Right ventricle myocardium inferior (tissue), 1 donor: ENCODE measurements around the gene SEL1L. TPM values are rescaled to one million over a fixed set of nuclear protein-coding genes. Genes with fewer than 3 reads are reported as not detected.
"Not testable (repeated sequence)": the region's sequence is repeated elsewhere in the genome, so short reads cannot be mapped to it uniquely, and the experiment has no call there.

Experiments used
- ATAC-seq: fragments of 200-7000 bp; cut with Tn5 transposase; one replicate; pipeline ENCODE4 v1.9.1; 2020; ENCODE audit warnings: mild to moderate bottlenecking, moderate library complexity
- DNase-seq: peaks from one replicate; pipeline ENCODE4 v3.0.0; 2021; ENCODE audit errors: missing footprints
- intact Hi-C: fragments of 100-400 bp; cut with DNase I; formaldehyde crosslinking; loops from one replicate; pipeline ENCODE4 v1.11.0; 2022
- long read RNA-seq: library from polyadenylated mRNA; unstranded; transcript quantifications from one replicate; pipeline ENCODE4 v2.0.0, GENCODE V29; 2021
- total RNA-seq: library from RNA; stranded (reverse); fragmentation: NEBNext Ultra II Directional; extraction: Animal tissue kit (Norgen Biotek cat#: 25700); gene quantifications from one replicate; pipeline ENCODE4 v1.2.1, GENCODE V29; 2021
- donor health status: DM: no; HTN: yes; CAD: no; lungs with severe emphysema.

The SEL1L gene
- 54.9 TPM for total RNA-seq
- long read RNA-seq, full-length matches to known transcripts, result 14 of 23 reads
- long read RNA-seq, partial matches to known transcripts, result 5 of 23 reads
- long read RNA-seq, other reads (novel, unspliced or antisense), result 4 of 23 reads

- ATAC-seq (peak; percentile 100), DNase-seq (peak; percentile 99)
- intact Hi-C loops, result no loop called here
Observed at GRCh38 chr14:81533536-81534343, at the start of gene SEL1L. Gene SEL1L, minus strand, starts transcription at chr14:81533853. Its CDS starts 109 bp downstream, at chr14:81533744.

DNA sequence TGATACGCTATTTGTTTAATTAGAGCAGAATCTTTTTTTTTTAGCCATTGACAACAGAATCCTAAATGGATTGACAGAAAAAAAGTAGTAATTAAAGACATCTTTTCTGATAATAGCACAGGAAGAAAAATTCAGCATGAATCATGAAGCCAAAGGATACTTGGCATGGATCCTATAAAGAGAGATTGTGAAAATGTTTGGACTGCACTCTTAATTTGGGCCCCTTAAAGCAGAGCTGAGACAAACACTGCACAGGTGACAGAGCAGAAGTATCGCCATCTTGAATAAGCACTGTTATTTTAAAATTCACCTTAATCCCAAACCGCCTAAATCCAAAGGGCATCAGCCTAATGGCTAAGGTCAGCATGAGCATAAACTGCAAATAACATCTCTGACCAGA, 48.8 kb upstream of the SEL1L start:
- DNase-seq (no peak), ATAC-seq (no peak)
- intact Hi-C loops, result no loop called here

DNA sequence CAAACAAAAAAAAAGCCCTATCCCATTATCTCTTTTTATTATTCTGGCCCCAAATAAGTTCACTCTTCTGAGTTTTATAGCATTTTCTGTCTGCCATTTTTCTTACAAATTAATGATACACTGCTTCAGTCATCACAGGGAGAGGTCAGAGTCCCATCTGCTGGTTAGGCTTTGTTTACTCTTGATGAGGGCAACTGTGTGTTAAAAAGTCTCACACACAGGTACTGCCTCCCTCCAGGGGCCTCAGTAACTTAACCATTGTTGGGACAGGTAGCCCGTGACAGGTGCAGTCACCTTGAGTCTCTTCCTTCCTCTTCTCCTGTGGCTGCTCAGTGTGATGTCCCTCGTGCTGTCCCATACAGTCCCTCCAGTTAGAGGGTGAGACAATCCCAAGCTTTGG, 45.5 kb upstream of the SEL1L start:
- DNase-seq (no peak), ATAC-seq (no peak)
- intact Hi-C loops, result no loop called here

DNA sequence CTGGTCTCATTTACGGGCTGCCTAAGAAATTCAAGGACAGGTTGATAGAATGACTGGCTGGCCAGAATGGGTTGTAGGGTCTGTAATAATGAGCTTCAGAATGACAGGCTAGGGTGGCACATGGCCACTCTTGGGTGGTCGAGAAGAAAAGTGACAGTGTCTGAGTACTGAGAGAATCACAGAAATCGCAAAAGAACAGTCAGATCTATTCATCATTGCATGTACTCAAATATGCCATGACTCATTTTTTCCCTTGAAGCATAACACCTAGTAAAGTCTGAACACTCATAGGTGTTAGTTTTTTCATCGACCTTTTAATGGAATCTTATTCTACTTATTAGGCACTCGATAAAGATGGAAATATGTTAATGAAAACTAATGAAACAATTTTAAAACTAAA, 37.8 kb upstream of the SEL1L start:
- intact Hi-C loops, result no loop called here
- DNase-seq (no peak), ATAC-seq (no peak)

DNA sequence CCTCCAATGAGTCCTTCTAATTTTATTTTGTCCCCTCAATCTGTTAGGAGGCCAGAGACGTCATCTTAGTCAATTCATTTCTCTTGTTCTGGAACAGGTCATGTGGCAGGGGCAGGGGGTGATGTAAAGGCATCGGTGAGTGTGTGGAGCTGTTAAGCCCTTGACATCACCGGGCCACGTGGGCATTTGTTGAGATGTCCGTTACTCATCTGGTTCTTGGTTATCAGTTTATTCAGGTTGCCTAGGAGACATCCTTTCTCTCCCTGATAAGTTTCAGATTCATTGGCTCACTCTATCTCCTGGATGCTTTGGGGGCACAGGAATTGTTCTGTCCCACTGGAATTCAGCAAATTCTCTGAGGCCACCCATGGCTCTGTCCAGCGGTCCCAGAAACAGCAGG, 33.6 kb upstream of the SEL1L start:
- no peak for DNase-seq
- no peak for ATAC-seq
- intact Hi-C loops, result no loop called here

DNA sequence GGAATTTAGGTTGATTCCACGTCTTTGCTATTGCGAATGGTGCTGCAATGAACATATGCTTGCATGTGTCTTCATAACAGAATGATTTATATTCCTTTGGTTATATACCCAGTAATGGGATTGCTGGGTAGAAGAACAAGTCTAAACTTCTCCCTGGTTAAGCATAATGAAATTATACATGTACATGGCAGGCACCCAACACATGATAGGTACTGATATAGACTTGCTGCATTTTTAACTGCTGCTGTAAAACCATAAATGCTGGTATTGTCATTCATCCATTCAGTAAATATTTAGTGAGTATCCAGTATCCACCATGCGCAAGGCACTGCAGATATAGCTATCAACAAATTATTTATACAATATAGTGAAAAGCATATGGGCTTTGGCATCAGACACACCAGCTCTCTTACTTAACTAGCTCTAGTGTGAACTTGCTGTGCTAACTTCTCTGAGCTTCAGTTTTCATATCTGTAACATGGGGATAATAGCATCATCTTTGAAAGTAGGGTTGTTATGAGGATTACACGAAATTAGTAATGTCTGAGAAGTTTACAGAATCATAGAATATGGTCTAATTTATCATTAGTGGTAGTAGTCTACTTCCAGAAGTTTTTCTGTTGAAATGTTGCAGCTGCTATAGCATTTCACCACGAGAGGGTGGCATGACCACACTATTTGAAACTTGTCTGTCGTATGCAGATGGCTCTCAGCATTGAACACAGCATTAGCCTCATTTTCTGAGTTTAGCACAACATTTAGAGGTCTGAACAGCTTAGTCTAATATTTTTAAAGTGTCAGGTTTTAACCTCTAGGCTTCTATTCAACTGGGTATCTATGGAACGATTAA, 32.0 kb upstream of the SEL1L start:
- intact Hi-C loops, result no loop called here
- ATAC-seq (no peak), DNase-seq (no peak)

DNA sequence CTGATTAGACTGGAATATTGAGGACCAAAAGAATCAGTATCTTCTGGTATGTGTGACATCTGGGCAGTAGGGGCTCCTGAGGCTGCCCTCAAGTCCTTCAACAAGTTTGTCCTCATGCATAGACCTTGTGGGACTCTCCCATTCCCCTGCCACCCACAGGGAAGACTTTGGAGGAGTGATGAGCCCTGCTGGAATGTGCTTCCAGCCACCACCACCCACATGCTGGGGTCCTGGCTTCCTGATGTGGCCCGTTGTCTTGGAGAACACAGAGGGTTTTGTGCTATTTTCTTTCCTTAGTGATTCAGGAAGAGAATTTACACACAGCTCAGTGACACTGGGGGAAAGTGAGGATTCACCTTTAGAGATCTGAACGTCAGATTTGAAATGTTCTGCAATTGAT, 29.2 kb upstream of the SEL1L start:
- DNase-seq (no peak), ATAC-seq (no peak)
- intact Hi-C loops, result no loop called here

DNA sequence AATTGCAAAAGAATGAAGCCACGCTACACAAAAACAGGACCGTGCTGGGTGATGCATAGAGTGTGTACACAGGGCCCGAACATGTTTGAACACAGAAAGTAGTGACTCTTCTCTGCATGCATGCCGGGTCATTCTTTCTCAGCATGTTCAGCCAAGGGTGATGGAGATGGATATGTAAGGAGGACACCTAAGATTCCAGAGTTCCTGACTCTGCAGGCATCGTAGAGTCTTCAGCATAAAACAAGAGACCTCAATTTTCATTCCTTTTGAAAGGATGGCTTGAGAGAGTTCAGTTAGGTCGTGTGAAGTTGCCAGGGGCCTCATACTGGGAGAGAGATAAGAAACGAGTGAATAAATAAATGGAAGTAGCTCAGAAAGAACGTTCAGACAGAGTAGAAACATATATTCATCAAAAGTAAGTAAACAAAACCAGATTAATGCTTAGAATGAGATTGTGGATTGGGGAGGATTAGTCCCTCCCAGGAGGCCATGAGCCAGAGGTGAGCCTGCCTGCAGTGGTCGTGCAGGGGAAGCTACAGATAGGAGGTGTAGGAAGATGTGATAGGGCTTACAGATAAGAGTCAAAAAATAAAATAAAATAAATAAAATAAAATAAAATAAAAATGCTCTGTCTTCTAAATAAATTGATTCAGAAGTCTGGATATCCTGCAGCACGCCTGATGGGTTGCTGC, 27.6 kb upstream of the SEL1L start:
- ATAC-seq (no peak), DNase-seq (no peak)
- intact Hi-C loops, result no loop called here

GRCh38 chr14:81559385-81559784, 25.7 kb upstream of the SEL1L start:
- no peak for DNase-seq
- no peak for ATAC-seq
- intact Hi-C loops, result no loop called here

DNA sequence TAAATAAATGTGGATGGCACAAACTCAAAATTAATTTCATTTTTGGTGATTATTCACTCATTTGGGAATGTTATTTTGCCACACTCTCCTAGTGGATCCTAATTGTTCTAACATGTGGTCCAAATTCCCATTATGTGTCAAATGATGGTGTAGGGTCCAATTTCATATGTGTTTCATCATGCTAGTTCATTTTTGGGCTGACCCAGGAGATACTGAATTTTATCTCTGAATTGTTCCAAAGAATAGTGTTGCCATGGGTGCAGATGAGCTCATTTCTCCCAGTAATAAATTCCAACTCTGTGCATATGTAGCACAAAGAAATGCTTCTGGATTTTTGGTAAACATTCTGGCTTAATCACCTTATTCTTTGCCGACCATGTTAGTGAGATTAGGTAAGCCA, 23.5 kb upstream of the SEL1L start:
- no peak for DNase-seq
- intact Hi-C loops, result no loop called here
- no peak for ATAC-seq

DNA sequence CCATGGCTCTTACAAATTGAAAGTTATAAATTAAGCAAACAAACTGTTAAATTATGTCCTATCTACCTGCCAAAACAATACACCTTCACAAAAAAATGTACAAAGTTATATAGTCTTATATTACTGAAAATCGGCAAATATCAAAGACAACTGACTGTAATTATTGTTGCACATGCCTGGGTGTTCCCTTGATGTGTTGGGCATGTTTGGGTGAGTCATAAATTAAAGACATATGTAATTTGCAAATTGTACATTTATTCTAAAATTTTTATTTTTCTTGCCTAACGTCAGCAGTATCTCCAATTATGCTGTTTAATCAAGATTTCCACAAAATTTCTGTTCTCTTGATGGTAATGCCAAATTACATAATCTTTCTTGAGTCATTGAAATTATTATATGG, 22.0 kb upstream of the SEL1L start:
- intact Hi-C loops, result no loop called here
- ATAC-seq, result no peak

DNA sequence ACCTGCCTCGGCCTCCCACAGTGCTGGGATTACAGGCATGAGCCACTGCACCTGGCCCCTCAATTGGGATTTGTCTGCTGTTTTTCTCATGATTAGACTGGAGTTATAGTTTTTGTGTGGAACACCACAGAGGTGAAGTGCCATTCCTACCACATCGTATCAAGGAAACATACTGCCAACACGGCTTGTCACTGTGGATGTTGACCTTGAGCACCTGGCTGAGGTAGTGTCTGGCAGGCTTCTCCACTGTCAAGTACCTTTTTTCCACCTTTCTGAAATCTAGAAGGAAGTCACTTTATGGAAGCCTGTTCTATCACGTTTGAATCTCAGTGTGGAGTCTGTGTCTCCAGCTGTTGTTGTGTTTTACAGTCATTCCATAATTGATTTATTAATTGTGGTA, 21.4 kb upstream of the SEL1L start:
- intact Hi-C loops, result no loop called here
- DNase-seq, result no peak
- ATAC-seq, result no peak

More for the DNA sequence above, 22.0 kb upstream of the SEL1L start:
- DNase-seq, result no peak

DNA sequence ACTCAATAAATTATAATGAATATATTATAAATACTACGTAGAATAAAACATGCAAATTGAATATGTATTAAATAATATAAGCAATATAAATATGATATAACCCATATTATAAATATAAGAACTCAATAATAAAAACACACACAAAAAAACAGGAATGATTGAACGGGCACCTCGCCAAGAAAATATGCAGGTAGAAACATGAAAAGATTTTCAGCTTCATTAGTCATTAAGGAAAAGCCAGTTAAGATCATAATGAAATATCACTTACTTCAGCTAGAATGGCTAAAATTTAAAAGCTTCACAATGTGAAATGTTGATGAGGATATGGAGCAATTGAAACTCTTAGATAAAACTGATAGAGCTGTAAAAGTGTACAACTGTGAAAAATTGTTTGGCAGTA, 17.8 kb upstream of the SEL1L start:
- DNase-seq, result no peak
- intact Hi-C loops, result no loop called here
- ATAC-seq, result no peak

GRCh38 chr14:81550001-81550637, 16.5 kb upstream of the SEL1L start:
- intact Hi-C loops, result no loop called here
- DNase-seq, result no peak
- no peak for ATAC-seq

DNA sequence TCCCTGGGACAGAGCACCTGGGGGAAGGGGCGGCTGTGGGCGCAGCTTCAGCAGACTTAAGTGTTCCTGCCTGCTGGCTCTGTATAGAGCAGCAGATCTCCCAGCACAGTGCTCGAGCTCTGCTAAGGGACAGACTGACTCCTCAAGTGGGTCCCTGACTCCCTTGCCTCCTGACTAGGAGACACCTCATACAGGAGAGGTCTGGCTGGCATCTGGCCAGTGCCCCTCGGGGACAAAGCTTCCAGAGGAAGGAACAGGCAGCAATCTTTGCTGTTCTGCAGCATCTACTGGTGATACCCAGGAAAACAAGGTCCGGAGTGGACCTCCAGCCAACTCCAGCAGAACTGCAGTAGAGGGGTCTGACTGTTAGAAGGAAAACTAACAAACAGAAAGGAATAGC, 7.6 kb upstream of the SEL1L start:
- DNase-seq, result peak; percentile 56
- ATAC-seq, intact Hi-C loops: not testable (repeated sequence)

- DNase-seq (no peak), ATAC-seq (no peak)
- intact Hi-C loops, result no loop called here
Observed at GRCh38 chr14:81537193-81537592, 3.5 kb upstream of the SEL1L start.

- no peak for DNase-seq
- ATAC-seq, result no peak
- intact Hi-C loops, result no loop called here
Observed at GRCh38 chr14:81536241-81536771, 2.7 kb upstream of the SEL1L start.

GRCh38 chr14:81535396-81536164, 1.9 kb upstream of the SEL1L start:
- intact Hi-C loops, result no loop called here
- ATAC-seq, result no peak

More at GRCh38 chr14:81535396-81536164, 1.9 kb upstream of the SEL1L start:
- no peak for DNase-seq
